Activated CD4-positive, CD25-positive, alpha-beta regulatory T cell (primary cell): ENCODE measurements around the gene PEX10.
"Not testable (repeated sequence)": the region's sequence is repeated elsewhere in the genome, so short reads cannot be mapped to it uniquely, and the experiment has no call there.

ENCODE experiments used
- DNase-seq, 4 experiments: peaks; one replicate each; lab custom pipeline; 2025; lab: John Stamatoyannopoulos, UW

The PEX10 gene

GRCh38 chr1:2412395-2412772 lies at the start of gene PEX10:
Gene PEX10, minus strand, starts transcription at chr1:2412564. Its CDS starts 62 bp downstream, at chr1:2412502.
- DNase-seq = peak; percentile 96 to 98 (median 97)

GRCh38 chr1:2460996-2461751 lies 48.8 kb upstream of the PEX10 start:
- DNase-seq = no peak

DNA sequence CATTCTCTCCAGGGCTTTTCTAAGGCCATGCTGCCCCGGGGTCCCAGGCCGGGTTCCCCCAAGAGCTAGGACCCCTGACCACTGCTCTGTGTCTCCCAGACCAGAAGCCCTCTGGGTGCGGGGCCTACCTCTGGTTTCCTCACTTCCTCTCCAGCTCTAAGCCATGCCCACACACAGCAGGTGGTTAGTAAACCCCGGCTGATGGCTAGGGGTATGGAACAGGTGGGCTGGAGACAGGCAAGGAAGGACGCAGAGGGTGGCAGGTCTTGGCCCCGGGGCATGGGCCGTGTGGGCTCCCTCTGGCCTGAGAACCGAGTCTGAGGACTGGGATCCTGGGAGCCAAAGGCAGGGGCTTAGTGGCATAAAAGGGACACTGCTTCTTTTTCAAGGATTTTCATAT lies 47.8 kb upstream of the PEX10 start:
- DNase-seq = no peak

- DNase-seq = no peak
Observed at GRCh38 chr1:2459757-2460156, 47.4 kb upstream of the PEX10 start.

DNA sequence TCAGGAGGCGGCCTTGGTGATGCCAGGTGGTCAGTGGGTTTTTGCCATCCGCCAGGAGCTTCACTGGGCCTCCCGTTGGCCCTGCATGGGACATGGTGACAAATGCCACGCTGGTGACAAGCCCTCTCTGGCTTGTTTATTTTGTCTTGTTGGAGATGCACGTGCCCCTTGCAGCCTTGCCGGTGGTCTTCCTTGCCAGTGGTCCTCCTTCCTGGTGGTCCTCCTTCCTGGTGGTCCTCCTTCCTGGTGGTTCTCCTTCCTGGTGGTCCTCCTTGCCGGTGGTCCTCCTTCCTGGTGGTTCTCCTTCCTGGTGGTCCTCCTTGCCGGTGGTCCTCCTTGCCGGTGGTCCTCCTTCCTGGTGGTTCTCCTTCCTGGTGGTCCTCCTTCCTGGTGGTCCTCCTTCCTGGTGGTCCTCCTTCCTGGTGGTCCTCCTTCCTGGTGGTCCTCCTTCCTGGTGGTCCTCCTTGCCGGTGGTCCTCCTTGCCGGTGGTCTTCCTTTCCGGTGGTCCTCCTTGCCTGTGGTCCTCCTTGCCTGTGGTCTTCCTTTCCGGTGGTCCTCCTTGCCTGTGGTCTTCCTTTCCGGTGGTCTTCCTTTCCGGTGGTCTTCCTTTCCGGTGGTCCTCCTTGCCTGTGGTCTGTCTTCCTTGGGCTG lies 46.9 kb upstream of the PEX10 start:
- DNase-seq = not testable (repeated sequence)

GRCh38 chr1:2458687-2459086 lies 46.3 kb upstream of the PEX10 start:
- no peak for DNase-seq

DNA sequence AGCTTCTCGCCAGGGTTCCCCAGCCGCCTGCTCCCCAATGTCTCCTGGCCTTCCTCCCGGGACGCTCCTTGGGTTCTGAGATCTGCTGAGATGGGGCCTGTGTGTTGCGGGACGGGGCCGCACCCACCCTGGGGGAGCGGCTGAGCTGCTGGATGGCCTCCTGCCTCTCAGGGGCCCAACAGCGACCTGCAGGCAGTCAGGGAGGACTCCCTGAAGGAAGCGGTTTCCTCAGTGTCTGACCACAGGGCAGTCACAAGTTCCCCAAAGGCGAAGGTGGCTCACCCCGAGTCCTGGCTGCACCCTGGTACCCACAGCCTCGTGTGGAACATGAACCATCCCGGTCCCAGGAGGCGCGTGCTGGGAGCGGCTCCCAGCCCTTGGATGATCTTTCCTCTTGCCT lies 45.1 kb upstream of the PEX10 start:
- no peak for DNase-seq

GRCh38 chr1:2455757-2456156 lies 43.4 kb upstream of the PEX10 start:
- no peak for DNase-seq

DNA sequence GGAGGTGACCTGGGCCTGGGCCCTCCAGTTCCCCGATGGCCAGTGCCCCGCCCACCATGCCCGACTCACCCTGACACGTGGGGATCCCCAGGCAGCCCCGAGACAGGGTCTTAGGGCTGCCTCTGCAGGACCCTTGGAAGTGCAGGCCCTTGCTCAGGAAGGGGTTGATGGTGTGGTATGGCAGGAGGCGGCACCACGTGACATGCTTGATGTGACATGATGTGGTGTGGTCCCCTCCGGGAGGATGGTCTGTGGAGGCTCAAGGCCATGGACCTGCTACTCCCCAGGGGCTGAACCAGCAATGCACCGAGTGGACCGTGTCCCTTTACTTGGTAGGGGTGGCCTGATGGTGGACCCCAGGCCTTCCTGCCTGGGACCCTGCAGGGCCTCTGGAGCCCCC lies 41.9 kb upstream of the PEX10 start:
- no peak for DNase-seq

GRCh38 chr1:2452932-2453315 lies 40.6 kb upstream of the PEX10 start:
- DNase-seq = no peak

DNA sequence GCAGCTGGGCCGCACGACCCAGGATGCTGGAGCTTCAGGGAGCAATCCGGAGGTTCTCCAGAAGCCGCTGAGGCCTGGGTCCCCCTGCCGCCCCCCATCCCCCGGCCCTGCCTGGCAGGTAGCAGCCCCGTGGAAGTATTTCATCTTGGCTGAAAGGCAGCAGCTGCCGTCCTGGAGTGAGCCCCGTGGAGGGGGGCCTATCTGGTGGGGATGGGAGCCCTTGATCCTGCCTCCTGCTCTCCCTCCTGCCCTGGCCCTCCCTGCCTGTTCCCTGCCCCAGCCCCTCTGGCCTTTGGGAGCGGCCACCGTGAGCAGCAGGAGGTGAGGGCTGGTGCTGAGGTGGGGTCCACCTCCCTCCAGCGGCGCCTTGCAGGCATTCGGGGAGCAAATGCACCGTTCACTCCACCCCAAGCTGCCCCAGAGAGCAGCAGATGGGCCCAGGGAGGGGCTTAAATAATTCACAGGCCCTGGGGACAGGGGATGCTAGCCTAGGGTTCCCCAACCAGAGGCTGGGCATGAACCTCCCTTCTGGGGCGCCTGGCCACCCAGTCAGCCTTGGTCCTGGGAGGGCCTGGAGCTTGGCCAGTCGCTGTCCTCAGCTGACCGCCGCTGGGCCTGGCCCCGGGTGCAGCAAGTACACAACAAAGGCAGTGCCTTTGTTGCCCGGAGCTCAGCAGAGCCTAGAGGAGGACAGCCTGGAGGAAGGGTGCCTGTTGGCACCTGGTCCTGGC lies 40.0 kb upstream of the PEX10 start:
- no peak for DNase-seq

- DNase-seq = no peak
Observed at GRCh38 chr1:2451741-2452140, 39.4 kb upstream of the PEX10 start.

- DNase-seq = no peak
Observed at GRCh38 chr1:2449636-2450454, 37.5 kb upstream of the PEX10 start.

GRCh38 chr1:2448098-2448445 lies 35.7 kb upstream of the PEX10 start:
- DNase-seq = no peak

- DNase-seq = no peak
Observed at GRCh38 chr1:2447276-2448097, 35.1 kb upstream of the PEX10 start.

DNA sequence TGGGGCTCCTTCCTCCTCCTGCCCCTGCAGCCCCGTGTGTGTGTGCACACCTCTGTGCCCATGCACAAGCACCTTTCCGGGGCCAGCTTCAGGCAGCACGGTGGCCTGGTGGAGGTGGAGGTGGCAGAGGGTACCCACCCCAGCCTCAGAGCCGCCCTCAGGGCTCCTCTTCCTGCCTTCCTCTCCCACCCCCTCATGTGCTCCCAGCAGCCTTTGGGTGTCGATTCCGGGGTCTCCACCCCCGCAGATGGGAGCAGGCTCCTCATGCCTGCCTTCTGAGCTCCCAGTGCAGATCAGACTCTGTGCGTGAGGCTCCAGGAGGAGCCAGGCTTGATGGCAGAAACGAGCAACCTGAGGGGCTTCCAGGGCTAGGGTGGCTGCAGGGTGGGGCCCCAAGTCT lies 34.5 kb upstream of the PEX10 start:
- no peak for DNase-seq

- no peak for DNase-seq
Observed at GRCh38 chr1:2446394-2446793, 34.0 kb upstream of the PEX10 start.

DNA sequence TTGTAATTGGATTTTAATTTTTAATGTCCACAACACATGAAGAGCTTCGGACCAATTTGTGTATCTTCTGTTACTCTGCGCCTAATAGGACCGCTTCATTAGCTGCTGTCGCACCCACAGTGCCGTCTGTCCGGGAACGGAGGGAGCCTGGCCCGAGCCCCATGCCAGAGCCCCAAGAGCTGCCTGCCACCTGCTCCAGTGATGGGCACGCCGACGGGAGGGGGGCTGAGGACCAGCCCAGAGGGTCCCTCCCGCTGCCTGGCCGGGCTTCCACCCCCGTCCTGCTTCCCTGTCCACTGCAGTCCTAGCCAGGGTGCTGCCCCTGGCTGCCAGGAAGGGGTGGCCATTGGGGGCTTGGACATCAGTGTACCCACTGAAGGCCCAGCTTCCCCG lies 33.5 kb upstream of the PEX10 start:
- no peak for DNase-seq

- no peak for DNase-seq
Observed at GRCh38 chr1:2445162-2445822, 32.9 kb upstream of the PEX10 start.

GRCh38 chr1:2444138-2444591 lies 31.8 kb upstream of the PEX10 start:
- no peak for DNase-seq
